ENCODE data around the gene MAP2K1.
"Not testable (repeated sequence)": the region's sequence is repeated elsewhere in the genome, so short reads cannot be mapped to it uniquely, and the experiment has no call there.

Gene MAP2K1

DNA sequence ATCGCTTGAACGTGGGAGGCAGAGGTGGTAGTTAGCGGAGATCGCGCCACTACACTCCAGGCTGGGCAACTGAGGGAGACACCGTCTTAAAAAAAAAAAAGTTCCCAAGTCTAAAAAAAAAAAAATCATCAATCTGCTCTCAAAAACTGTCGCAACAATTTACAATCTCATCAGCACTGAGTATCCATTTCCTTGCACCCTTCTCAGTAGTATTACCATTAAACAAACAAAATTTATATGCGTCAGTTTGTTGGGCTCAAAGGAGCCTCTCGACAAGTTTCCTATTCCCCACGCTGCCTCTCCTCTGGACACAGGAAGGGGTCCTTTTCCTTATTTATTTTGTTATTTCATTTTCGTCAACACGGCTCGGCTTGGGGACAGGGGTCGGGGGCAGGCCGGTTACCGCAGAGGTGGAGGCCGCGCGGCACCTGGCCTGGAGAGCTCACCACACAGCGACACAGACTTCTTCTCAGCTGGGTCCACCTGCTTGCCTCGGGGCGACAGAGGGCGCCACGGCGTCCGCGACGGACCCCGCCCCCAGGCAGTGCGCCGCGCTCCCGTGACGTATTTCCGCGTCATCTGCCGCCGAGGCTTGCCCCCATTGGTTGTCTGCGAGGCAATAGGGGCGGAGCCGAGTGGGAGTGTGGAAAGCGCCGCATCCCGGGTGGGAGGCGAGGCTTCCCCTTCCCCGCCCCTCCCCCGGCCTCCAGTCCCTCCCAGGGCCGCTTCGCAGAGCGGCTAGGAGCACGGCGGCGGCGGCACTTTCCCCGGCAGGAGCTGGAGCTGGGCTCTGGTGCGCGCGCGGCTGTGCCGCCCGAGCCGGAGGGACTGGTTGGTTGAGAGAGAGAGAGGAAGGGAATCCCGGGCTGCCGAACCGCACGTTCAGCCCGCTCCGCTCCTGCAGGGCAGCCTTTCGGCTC, at the start of gene MAP2K1:
MAP2K1 (plus strand) TSS at position 709 of the 920 bp plus-strand sequence. CDS start 436 bp downstream, outside the sequence.
- Histone ChIP-seq H3K4me3 (ENCODE audit: low read length) (peak within 1 kb of the TSS; percentile 84), H3K36me3 (ENCODE audit: insufficient read depth, low read depth, low read length) (peaks cover 7% of the 10 kb centered on the region; the same call in 1 of the 2 replicates), H3K9me3 (ENCODE audit: insufficient read depth, low read depth, low read length) (no peaks in the 10 kb centered on the region), H3K27me3 (ENCODE audit: insufficient read depth, low read length) (no peaks in the 10 kb centered on the region), H3K9ac (ENCODE audit: low read depth, low read length) (peak within 1 kb of the TSS; percentile 83; the same call in 1 of the 2 replicates), H3K27ac (ENCODE audit: low read length) (peak within 1 kb of the TSS; percentile 79), H3K4me1 (ENCODE audit: insufficient read depth, low read length) (peaks cover 8% of the 10 kb centered on the region)

DNA sequence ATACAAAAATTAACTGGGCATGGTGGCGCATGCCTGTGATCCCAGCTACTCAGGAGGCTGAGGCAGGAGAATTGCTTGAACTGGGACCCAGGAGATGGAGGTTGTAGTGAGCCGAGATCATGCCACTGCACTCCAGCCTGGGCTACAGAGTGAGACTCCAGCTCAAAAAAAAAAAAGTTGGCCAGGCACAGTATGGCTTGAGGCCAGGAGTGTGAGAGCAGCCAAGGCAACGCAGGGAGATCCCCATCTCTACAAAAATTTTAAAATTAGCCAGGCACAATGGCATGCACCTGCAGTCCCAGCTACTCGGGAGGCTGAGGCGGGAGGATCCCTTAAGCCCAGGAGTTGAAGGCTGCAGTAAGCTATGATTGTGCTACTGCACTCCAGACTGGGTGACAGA, 38.2 kb upstream of the MAP2K1 start:
- H3K27me3 ChIP-seq (ENCODE audit: insufficient read depth, low read length); H3K4me1 ChIP-seq (ENCODE audit: insufficient read depth, low read length); H3K4me3 ChIP-seq (ENCODE audit: low read length); H3K9ac ChIP-seq (ENCODE audit: low read depth, low read length); H3K27ac ChIP-seq (ENCODE audit: low read length); H3K9me3 ChIP-seq (ENCODE audit: insufficient read depth, low read depth, low read length): not testable (repeated sequence)
- peaks cover 89% of the 10 kb centered on the region for H3K36me3 ChIP-seq (ENCODE audit: insufficient read depth, low read depth, low read length)

DNA sequence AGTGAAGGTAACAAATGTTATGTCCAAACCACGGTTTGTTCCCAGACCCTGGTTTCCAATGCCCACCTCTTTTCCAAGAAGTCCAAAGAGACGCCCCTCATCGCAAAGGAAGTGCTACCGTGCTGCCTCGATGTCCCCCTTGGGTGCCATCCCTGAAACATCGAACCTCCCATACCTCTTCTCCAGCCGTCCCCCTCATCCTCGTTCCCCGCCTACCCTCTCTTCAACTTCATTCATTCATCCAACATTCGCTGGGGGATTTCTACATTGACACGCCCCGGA, 30.7 kb upstream of the MAP2K1 start:
- peak overlapping the region; percentile 75 for H3K4me3 ChIP-seq (ENCODE audit: low read length)
- peaks cover 21% of the 10 kb centered on the region for H3K36me3 ChIP-seq (ENCODE audit: insufficient read depth, low read depth, low read length)
- no peaks in the 10 kb centered on the region for H3K27me3 ChIP-seq (ENCODE audit: insufficient read depth, low read length)
- H3K27ac ChIP-seq (ENCODE audit: low read length), result no peak overlapping the region
- H3K9ac ChIP-seq (ENCODE audit: low read depth, low read length), result peak overlapping the region; percentile 94
- no peaks in the 10 kb centered on the region for H3K9me3 ChIP-seq (ENCODE audit: insufficient read depth, low read depth, low read length)
- H3K4me1 ChIP-seq (ENCODE audit: insufficient read depth, low read length), result no peaks in the 10 kb centered on the region

DNA sequence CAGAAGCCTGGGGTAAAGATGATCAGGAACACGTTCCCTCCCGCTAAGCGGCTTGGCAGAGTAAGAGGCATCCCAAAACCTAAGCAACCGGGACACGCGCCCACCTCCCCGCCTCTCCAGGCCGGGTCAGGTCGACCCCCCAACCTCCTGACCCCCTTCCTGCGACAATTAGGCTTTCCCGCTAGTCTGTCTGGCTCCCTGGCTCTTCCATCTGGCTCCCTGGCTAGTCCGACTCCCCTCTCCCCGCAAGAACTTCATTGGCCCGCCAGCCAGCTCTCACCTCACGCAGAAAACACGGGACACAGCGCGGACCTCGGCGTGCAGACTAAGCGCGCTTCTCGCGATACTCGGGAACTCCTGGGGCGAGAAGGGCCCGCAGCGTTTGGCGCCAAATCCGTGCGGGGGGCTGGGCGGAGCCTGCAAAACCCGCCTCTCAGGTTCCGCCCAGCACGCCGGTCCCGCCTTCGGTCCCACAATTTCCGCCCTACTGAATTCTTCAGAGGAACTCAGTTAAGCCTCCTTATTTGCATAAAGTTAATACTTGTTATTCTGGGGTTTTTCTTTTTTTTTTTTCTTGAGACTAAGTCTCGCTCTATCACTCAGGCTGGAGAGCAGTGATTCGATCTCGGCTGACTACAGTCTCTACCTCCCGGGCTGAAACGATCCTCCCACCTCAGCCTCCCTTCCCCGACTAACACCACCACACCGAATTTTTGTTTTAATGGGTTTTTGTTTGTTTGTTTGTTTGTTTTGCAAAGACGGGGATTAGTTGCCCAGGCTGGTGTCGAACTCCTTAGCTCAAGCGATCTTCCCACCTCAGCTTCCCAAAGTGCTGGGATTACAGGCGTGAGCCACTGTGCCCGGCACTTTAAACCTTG, 30.1 kb upstream of the MAP2K1 start, which contains the start of gene TIPIN:
TIPIN (minus strand) TSS at position 327 of the 878 bp plus-strand sequence. CDS start 3,738 bp downstream, outside the sequence.
- peak within 1 kb of the TSS; percentile 94 for H3K9ac ChIP-seq (ENCODE audit: low read depth, low read length)
- H3K4me1 ChIP-seq (ENCODE audit: insufficient read depth, low read length), result no peaks in the 10 kb centered on the region
- H3K27me3 ChIP-seq (ENCODE audit: insufficient read depth, low read length), result no peaks in the 10 kb centered on the region
- H3K27ac ChIP-seq (ENCODE audit: low read length), result peak within 1 kb of the TSS; percentile 11
- H3K9me3 ChIP-seq (ENCODE audit: insufficient read depth, low read depth, low read length), result no peaks in the 10 kb centered on the region
- H3K4me3 ChIP-seq (ENCODE audit: low read length), result peak within 1 kb of the TSS; percentile 75
- peaks cover 16% of the 10 kb centered on the region for H3K36me3 ChIP-seq (ENCODE audit: insufficient read depth, low read depth, low read length)

DNA sequence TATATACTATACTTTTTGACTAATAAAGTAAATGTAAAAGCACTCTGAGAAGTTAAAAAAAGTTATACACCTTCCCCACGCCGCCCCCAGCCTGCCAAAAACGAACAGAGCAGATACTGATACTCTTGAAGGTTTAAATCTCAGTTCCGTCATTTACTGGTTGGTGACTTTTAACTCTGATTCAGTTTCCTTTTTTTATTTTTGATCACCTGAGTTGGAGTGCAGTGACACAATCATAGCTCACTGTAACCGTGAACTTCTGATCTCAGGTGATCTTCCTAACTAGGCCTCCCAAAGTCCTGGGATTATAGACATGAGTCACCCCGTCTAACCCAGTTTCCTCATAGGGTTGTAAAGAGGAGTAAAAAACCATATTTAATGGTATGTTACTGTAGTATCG, 27.0 kb upstream of the MAP2K1 start:
- Histone ChIP-seq H3K4me3 (ENCODE audit: low read length) (no peak overlapping the region), H3K36me3 (ENCODE audit: insufficient read depth, low read depth, low read length) (no peaks in the 10 kb centered on the region), H3K27ac (ENCODE audit: low read length) (no peak overlapping the region), H3K4me1 (ENCODE audit: insufficient read depth, low read length) (no peaks in the 10 kb centered on the region), H3K9ac (ENCODE audit: low read depth, low read length) (no peak overlapping the region), H3K27me3 (ENCODE audit: insufficient read depth, low read length) (no peaks in the 10 kb centered on the region), H3K9me3 (ENCODE audit: insufficient read depth, low read depth, low read length) (no peaks in the 10 kb centered on the region)

DNA sequence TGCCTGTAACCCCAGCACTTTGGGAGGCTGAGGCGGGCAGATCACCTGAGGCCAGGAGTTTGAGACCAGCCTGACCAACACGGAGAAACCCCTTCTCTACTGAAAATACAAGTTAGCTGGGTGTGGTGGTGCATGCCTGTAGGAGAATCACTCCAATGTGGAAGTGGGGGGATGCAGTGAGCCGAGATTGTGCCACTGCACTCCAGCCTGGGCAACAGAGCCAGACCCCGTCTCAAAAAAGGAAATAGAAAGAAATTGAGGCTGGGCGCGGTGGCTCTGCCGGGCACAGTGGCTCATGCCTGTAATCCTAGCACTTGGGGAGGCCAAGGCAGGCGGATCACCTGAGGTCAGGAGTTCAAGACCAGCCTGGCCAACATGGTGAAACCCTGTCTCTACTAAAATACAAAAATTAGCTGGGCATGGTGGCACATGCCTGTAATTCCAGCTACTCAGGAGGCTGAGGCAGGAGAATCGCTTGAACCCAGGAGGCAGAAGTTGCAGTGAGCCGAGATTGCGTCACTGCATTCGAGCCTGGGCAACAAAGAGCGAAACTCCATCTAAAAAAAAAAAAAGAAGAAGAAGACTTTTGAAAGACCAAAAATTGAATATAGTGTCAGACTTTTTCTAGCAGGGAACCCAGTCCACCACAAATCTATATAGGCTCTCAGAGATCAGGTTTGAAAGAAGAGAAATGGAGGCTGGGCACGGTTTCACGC, 24.8 kb upstream of the MAP2K1 start:
- not testable (repeated sequence) for H3K4me3 ChIP-seq (ENCODE audit: low read length); H3K27ac ChIP-seq (ENCODE audit: low read length); H3K9ac ChIP-seq (ENCODE audit: low read depth, low read length); H3K4me1 ChIP-seq (ENCODE audit: insufficient read depth, low read length); H3K27me3 ChIP-seq (ENCODE audit: insufficient read depth, low read length); H3K9me3 ChIP-seq (ENCODE audit: insufficient read depth, low read depth, low read length); H3K36me3 ChIP-seq (ENCODE audit: insufficient read depth, low read depth, low read length)

DNA sequence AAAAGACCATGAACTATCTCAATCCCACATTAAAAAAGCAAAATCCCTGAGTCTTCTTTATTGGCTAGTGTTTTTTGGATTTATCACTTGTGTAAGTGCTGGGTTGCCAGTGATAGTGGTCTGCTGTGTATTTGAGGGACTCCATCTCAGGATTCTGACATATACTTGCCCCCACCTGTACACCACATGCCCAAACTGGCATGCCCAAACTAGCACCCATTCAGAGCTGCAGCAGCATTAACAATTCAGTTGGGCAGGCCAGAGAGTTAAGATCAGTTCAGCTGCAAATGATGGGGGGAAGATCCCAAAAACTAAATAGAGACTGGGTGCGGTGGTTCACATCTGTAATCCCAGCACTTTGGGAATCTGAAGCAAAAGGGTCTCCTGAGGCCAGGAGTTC, 23.9 kb upstream of the MAP2K1 start:
- H3K4me1 ChIP-seq (ENCODE audit: insufficient read depth, low read length), result no peaks in the 10 kb centered on the region; the same call in 1 of the 2 replicates
- no peaks in the 10 kb centered on the region for H3K36me3 ChIP-seq (ENCODE audit: insufficient read depth, low read depth, low read length)
- H3K4me3 ChIP-seq (ENCODE audit: low read length), result no peak overlapping the region
- H3K9ac ChIP-seq (ENCODE audit: low read depth, low read length), result no peak overlapping the region
- H3K9me3 ChIP-seq (ENCODE audit: insufficient read depth, low read depth, low read length), result no peaks in the 10 kb centered on the region
- no peaks in the 10 kb centered on the region for H3K27me3 ChIP-seq (ENCODE audit: insufficient read depth, low read length)
- H3K27ac ChIP-seq (ENCODE audit: low read length), result no peak overlapping the region

DNA sequence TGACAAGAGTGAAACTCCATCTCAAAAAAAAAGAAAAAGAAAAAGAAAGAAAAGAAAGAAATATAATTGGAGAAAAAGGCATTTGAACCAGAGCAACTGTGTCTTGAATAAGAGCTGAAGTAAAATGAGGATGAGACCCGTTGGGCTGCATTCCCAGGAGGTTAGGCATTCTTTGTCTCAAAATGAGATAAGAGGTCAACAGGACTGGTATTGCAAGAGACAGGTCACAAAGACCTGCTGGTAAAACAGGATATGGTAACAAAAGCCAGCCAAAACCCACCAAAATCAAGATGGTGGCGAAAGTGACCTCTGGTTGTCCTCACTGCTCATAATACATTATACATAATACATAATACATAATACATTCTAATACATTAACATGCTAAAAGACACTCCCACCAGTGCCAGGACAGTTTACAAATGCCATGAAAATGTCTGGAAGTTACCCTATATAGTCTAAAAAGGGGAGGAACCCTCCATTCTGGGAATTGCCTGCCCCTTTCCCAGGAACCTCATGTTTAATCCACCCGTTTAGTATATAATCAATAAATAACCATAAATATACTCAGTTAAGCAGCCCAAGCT, 21.7 kb upstream of the MAP2K1 start:
- Histone ChIP-seq H3K27ac (ENCODE audit: low read length) (no peak overlapping the region), H3K4me1 (ENCODE audit: insufficient read depth, low read length) (peaks cover 6% of the 10 kb centered on the region; the same call in 1 of the 2 replicates), H3K36me3 (ENCODE audit: insufficient read depth, low read depth, low read length) (no peaks in the 10 kb centered on the region), H3K4me3 (ENCODE audit: low read length) (no peak overlapping the region), H3K9ac (ENCODE audit: low read depth, low read length) (no peak overlapping the region), H3K9me3 (ENCODE audit: insufficient read depth, low read depth, low read length) (no peaks in the 10 kb centered on the region), H3K27me3 (ENCODE audit: insufficient read depth, low read length) (no peaks in the 10 kb centered on the region)

DNA sequence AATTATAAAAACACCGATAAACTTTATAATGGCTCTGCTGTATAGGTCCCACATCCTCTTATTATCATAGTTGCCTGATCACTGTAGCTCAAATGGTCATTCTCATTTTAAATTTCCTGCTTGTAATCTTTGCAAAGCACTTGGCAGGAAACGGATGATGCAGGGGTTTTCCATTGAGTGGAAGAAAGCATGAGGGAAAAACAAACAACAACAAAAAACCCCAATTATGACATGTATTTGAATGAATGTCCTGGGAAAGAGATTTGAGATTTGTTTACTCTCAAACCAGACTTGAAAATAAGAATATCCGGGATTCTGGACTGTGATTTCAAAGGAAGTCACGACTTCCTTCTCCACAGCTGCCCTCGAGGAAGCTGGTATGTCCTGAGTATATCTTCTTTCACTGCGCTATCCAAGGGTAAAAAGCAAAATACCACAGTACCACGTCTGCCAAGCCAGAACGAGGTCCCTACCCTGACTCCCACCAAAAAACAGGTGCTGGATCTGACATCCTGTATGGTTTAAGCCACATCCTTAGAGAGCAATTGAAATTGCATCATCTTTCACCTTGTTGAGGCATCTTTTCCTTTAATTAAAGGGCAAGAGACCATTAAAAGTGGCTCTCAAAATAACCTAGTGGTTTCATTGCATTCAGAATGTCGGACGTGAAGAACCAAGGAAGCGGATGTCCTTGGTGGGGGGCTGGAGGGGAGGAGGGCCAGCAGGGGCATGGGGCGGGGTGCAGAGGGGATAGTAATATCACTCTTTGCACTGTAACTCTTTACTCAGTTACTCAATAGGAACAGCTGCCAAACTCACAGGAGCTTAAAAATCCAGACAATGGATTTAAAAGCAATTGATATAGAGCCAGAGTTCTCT, 16.7 kb upstream of the MAP2K1 start:
- H3K27me3 ChIP-seq (ENCODE audit: insufficient read depth, low read length), result no peaks in the 10 kb centered on the region
- H3K4me3 ChIP-seq (ENCODE audit: low read length), result no peak overlapping the region
- H3K9me3 ChIP-seq (ENCODE audit: insufficient read depth, low read depth, low read length), result no peaks in the 10 kb centered on the region; the same call in 1 of the 2 replicates
- H3K36me3 ChIP-seq (ENCODE audit: insufficient read depth, low read depth, low read length), result no peaks in the 10 kb centered on the region
- H3K27ac ChIP-seq (ENCODE audit: low read length), result no peak overlapping the region
- H3K9ac ChIP-seq (ENCODE audit: low read depth, low read length), result peak overlapping the region; percentile 13; the same call in 1 of the 2 replicates
- peaks cover 6% of the 10 kb centered on the region; the same call in 1 of the 2 replicates for H3K4me1 ChIP-seq (ENCODE audit: insufficient read depth, low read length)

DNA sequence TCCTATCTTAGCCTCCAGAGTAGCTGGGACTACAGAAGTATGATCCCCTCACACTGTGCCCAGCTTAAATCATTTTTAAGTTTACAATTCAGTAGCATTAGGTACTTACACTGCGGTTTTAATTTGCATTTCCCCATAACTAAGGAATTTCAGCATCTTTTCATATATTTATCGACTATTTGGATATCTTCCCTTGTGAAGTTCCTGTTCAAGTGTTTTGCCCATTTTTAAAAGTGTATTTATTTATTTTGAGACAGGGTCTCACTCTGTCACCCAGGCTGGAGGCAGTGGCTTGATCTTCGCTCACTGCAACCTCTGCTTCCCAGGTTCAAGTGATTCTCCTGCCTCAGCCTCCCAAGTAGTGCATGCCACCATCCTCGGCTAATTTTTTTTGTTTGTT, 12.5 kb upstream of the MAP2K1 start:
- no peak overlapping the region for H3K4me3 ChIP-seq (ENCODE audit: low read length)
- no peak overlapping the region for H3K9ac ChIP-seq (ENCODE audit: low read depth, low read length)
- H3K27me3 ChIP-seq (ENCODE audit: insufficient read depth, low read length), result no peaks in the 10 kb centered on the region
- H3K27ac ChIP-seq (ENCODE audit: low read length), result no peak overlapping the region
- no peaks in the 10 kb centered on the region; the same call in 1 of the 2 replicates for H3K9me3 ChIP-seq (ENCODE audit: insufficient read depth, low read depth, low read length)
- H3K4me1 ChIP-seq (ENCODE audit: insufficient read depth, low read length), result 0 out of 2 replicates have a peak, but pooled peaks cover 6% of the 10 kb centered on the region
- H3K36me3 ChIP-seq (ENCODE audit: insufficient read depth, low read depth, low read length), result no peaks in the 10 kb centered on the region
